Ectodermal cell (in vitro differentiated cells): Measurements from ENCODE around the gene DNAI1.

Experiments used
- H3K27ac ChIP-seq: 2 replicates; pipeline ENCODE4 v1.7.0; 2013; ENCODE audit warnings: mild to moderate bottlenecking, low read depth, low read length; ENCODE audit not compliant: insufficient read depth, poor library complexity, severe bottlenecking
- H3K27me3 ChIP-seq: 2 replicates; pipeline ENCODE4 v1.7.0; 2013; ENCODE audit warnings: mild to moderate bottlenecking, low read length; ENCODE audit not compliant: insufficient read depth, control insufficient read depth, poor library complexity, severe bottlenecking
- H3K36me3 ChIP-seq: one replicate; pipeline ENCODE4 v1.7.0; 2013; ENCODE audit warnings: low read length; ENCODE audit not compliant: control insufficient read depth, insufficient read depth
- H3K4me1 ChIP-seq: one replicate; pipeline ENCODE4 v1.7.0; 2013; ENCODE audit warnings: low read length; ENCODE audit not compliant: control insufficient read depth, insufficient read depth
- H3K4me3 ChIP-seq: 2 replicates; pipeline ENCODE4 v1.7.0; 2013; ENCODE audit warnings: low read depth, low read length, control low read depth; ENCODE audit not compliant: insufficient read depth
- H3K9me3 ChIP-seq: 2 replicates; pipeline ENCODE4 v1.7.0; 2013; ENCODE audit warnings: mild to moderate bottlenecking, low read length, moderate library complexity; ENCODE audit not compliant: control insufficient read depth
- WGBS, 2 experiments: methylation state at CpG; one replicate each; pipeline ENCODE4 v1.1.7; 2013; ENCODE audit warnings: missing lambda C conversion rate in 2 of 2; 5-methylcytosine and 5-hydroxymethylcytosine counted together

DNAI1 gene

DNA sequence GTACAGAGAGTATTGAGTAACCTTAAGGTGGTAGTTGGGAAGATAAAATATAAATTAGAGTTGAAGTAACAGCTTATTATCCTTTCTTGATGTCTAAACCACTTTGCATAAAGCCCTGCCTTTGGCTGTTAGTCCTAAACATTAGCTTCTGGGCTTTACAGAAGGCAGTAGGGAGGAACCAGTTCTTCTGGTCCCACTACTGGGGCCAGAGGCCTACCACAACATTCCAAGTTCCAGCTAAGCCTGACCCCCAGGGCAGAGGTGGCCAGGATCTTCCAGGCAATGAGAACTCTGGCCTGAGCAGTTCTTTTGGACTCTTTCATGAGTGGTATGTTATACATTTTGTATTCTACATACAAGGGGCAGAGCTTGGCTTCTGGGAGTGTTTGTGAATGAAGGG is 26.1 kb downstream of the DNAI1 start:
- H3K36me3 ChIP-seq = no peaks in the 10 kb centered on the region

DNA sequence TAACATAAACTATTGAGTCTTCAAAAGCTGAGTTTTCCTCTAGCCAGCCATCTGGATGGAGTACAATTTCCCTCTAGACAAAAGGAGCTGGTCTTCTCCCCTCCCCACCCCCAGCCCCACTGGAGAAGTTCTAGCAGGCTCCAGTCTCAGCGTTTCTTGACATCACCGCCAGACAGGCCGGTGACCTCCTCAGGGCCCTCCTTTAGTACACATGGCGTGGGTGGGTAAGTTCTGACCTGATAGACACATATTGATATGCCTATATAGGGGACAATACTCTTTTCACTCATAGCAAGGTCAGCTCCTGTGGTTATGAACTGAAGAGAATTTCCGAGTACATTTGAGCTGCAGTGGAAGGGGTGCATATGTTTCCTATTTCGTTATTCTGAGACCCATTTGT is 27.2 kb downstream of the DNAI1 start:
- Histone ChIP-seq H3K27me3 (no peaks in the 10 kb centered on the region), H3K9me3 (no peaks in the 10 kb centered on the region)
- 69 to 90% methylated on average over 6 of the region's 6 CpGs for WGBS, 2 experiments

More for the DNA sequence above, 26.1 kb downstream of the DNAI1 start:
- no peaks in the 10 kb centered on the region for H3K27me3 ChIP-seq
- H3K4me3 ChIP-seq = no peak overlapping the region
- no peaks in the 10 kb centered on the region for H3K9me3 ChIP-seq
- H3K4me1 ChIP-seq = no peaks in the 10 kb centered on the region
- H3K27ac ChIP-seq = no peak overlapping the region

DNA sequence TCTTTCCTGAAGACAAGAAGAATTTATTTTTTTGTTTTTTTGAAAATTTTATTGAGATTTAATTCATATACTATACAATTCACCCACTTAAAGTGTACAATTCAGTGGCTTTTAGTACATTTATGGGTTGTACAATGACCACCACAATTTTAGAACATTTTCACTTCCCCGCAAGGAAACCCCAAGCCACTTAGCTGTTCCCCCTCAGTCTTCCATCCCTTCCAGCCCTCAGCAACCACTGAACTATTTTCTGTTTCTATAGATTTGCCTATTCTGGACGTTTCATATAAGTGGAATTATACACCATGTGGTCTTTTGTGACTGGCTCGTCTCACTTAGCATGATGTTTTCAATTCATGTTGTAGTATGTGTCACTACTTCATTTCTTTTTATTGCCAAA is 28.0 kb downstream of the DNAI1 start:
- Histone ChIP-seq H3K36me3 (no peaks in the 10 kb centered on the region), H3K4me3 (no peak overlapping the region), H3K9me3 (no peaks in the 10 kb centered on the region), H3K4me1 (no peaks in the 10 kb centered on the region), H3K27ac (no peak overlapping the region), H3K27me3 (no peaks in the 10 kb centered on the region)
- 71 to 79% methylated on average over 3 of the region's 3 CpGs for WGBS, 2 experiments

More for the DNA sequence above, 27.2 kb downstream of the DNAI1 start:
- H3K36me3 ChIP-seq = no peaks in the 10 kb centered on the region
- H3K4me3 ChIP-seq = no peak overlapping the region
- no peak overlapping the region for H3K27ac ChIP-seq
- H3K4me1 ChIP-seq = no peaks in the 10 kb centered on the region

GRCh38 chr9:34490360-34490759 is 31.8 kb downstream of the DNAI1 start:
- H3K36me3 ChIP-seq = no peaks in the 10 kb centered on the region
- no peaks in the 10 kb centered on the region for H3K4me1 ChIP-seq
- no peaks in the 10 kb centered on the region for H3K9me3 ChIP-seq
- H3K27me3 ChIP-seq = no peaks in the 10 kb centered on the region
- WGBS, 2 experiments = 88 to 90% methylated on average over 1 of the region's 1 CpG
- no peak overlapping the region for H3K4me3 ChIP-seq
- no peak overlapping the region for H3K27ac ChIP-seq

GRCh38 chr9:34490760-34491159 is 32.2 kb downstream of the DNAI1 start:
- Histone ChIP-seq H3K27me3 (no peaks in the 10 kb centered on the region), H3K36me3 (no peaks in the 10 kb centered on the region), H3K27ac (no peak overlapping the region), H3K4me3 (no peak overlapping the region), H3K4me1 (no peaks in the 10 kb centered on the region), H3K9me3 (no peaks in the 10 kb centered on the region)
- 78 to 83% methylated on average over 3 of the region's 3 CpGs for WGBS, 2 experiments

GRCh38 chr9:34491596-34491995 is 33.0 kb downstream of the DNAI1 start:
- no peak overlapping the region for H3K27ac ChIP-seq
- no peaks in the 10 kb centered on the region for H3K4me1 ChIP-seq
- H3K27me3 ChIP-seq = no peaks in the 10 kb centered on the region
- no peaks in the 10 kb centered on the region for H3K9me3 ChIP-seq
- H3K4me3 ChIP-seq = no peak overlapping the region
- 61 to 62% methylated on average over 2 of the region's 2 CpGs for WGBS, 2 experiments
- H3K36me3 ChIP-seq = no peaks in the 10 kb centered on the region

DNA sequence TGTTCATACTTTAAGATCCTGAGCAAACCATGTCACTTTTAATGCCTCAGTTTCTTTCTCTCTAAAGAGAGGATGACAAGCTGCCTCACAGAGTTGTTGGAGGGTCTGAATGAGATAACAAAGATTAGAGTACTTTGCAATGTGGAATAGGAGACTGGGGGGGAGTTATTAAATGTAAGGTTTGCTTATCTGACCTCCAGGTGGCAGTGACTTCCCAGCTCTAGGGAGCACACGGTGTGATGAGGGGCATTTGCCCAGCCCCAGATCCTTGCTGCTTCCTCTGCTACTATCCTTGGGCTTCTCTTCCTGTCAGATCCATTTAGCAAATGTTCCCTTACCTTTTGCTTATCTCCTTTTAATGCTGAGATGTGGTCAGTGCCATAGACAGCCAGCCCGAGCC is 33.4 kb downstream of the DNAI1 start:
- no peak overlapping the region for H3K27ac ChIP-seq
- no peaks in the 10 kb centered on the region for H3K9me3 ChIP-seq
- H3K27me3 ChIP-seq = no peaks in the 10 kb centered on the region
- H3K4me1 ChIP-seq = no peaks in the 10 kb centered on the region
- 3 to 14% methylated on average over 1 of the region's 2 CpGs for WGBS, 2 experiments
- H3K36me3 ChIP-seq = no peaks in the 10 kb centered on the region
- H3K4me3 ChIP-seq = no peak overlapping the region

DNA sequence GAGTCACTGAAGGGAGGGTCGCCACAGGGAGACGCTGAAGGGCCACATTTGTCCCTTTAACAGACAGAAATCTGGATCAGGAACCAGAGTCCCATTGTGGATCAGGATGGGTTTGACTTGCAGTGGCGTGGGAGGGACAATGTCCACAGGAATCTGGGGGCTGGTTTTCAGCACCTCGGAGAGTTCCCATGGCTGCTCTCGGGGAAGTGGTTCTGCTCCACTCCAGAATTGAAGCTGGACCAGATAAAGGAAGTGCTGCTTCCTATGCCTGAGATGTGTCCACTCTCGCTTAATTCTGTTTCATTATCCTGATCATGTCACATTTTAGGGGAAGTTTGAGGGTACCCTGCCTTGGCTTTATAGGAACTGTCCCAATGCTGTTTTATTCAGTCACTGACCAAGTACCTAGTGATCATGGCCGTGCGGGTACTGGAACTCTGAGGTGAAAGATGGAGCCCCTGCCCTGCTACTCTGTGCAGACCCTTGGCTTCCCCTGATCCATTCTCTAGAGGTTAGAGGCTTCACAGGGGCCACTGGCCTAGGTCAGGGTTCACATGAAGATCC is 35.4 kb downstream of the DNAI1 start:
- WGBS, 2 experiments = 40 to 44% methylated on average over 8 of the region's 8 CpGs
- no peaks in the 10 kb centered on the region for H3K36me3 ChIP-seq
- H3K27ac ChIP-seq = no peak overlapping the region

DNA sequence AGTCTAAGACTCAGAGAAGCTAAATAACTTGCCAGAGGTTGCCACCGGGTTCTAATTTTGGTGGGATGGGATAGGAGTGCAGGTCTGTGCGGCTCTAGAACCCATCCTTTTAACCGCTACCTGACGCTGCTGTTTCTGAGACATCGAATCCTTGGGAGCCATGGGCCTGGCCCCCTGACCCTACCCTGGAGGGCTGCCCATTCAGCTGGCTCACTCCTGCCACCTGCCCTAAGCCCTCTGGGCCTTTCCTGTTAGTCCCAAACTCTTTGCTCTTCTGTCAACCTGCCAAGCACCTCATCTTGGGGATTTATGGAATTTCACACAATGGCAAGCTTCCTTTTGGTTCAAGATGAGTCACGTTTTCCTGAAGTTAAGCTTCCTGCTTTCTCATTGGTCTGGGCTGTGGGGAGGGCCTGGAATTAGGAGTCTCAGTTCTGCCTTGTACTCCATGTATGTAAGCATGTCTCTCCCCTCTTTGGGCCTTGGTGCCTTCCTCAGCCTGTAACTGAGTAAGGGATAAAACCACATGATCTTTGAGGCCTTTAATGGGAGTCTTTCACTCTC is 37.6 kb downstream of the DNAI1 start:
- Histone ChIP-seq H3K27me3 (no peaks in the 10 kb centered on the region), H3K4me1 (no peaks in the 10 kb centered on the region), H3K4me3 (no peak overlapping the region), H3K36me3 (no peaks in the 10 kb centered on the region), H3K27ac (no peak overlapping the region), H3K9me3 (no peaks in the 10 kb centered on the region)
- 86 to 88% methylated on average over 6 of the region's 6 CpGs for whole genome bisulfite sequencing, 2 experiments

More for the DNA sequence above, 35.4 kb downstream of the DNAI1 start:
- no peaks in the 10 kb centered on the region for H3K4me1 ChIP-seq
- H3K4me3 ChIP-seq = no peak overlapping the region
- no peaks in the 10 kb centered on the region for H3K27me3 ChIP-seq
- H3K9me3 ChIP-seq = no peaks in the 10 kb centered on the region

DNA sequence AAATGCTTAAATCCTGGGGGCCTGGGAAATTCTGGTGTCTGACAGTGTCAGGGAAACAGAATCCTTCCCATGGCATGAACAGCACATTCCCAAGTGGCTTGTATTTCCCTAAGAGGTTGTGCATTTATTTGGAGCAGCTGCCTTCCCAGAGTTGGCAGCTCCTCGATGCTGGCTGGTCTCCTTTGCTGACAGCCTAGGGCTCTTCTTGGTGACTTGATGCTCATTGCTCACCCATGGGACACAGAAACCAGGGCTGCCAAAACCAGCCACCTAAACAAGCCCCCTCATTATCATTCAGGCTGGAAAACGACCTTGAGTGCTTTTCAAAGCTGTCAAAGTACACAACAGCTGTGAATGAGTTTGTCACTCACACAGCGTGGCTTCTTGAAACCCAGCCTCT is 39.9 kb downstream of the DNAI1 start:
- 47 to 49% methylated on average over 3 of the region's 3 CpGs for WGBS, 2 experiments
- Histone ChIP-seq H3K4me3 (no peak overlapping the region), H3K9me3 (no peaks in the 10 kb centered on the region), H3K27me3 (no peaks in the 10 kb centered on the region), H3K36me3 (no peaks in the 10 kb centered on the region), H3K27ac (no peak overlapping the region), H3K4me1 (peaks cover 4% of the 10 kb centered on the region)

DNA sequence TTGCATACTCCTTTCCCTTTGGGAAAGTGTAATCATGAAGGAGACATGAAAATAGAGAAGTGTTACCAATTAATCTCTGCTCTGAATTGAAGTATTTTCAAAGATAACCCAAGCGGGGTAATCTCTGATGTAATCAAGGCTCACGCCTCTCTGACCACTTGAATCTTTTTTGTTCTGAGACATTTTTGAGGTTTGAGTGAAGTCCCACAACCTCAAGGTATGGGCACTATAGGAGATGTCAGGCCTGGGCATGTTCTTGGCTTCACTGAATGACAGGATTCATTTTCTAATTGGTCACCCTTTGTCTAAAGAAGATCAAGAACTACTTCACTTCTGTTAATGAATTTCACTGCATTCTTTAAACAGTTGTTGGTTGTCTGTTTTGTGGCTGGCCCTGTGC is 40.5 kb downstream of the DNAI1 start:
- H3K9me3 ChIP-seq = no peaks in the 10 kb centered on the region
- H3K27me3 ChIP-seq = no peaks in the 10 kb centered on the region
- WGBS, 2 experiments = 85 to 95% methylated on average over 2 of the region's 2 CpGs
- no peaks in the 10 kb centered on the region for H3K36me3 ChIP-seq
- H3K4me1 ChIP-seq = peaks cover 4% of the 10 kb centered on the region
- no peak overlapping the region for H3K27ac ChIP-seq
- H3K4me3 ChIP-seq = no peak overlapping the region
